ENCODE measurements around the gene SIGLEC10.
A peak's percentile ranks its signal among the peaks of the same experiment; 100 is the strongest.

Gene SIGLEC10

GRCh38 chr19:51365965-51366388, 51.5 kb downstream of the SIGLEC10 start, which contains the start of gene ETFB:
ETFB (minus strand) TSS chr19:51366388; CDS start chr19:51366326, 62 bp downstream.
- DNase-seq (ENCODE audit: low spot score): no peak

GRCh38 chr19:51365211-51365964, 52.1 kb downstream of the SIGLEC10 start:
- peak; percentile 30 for DNase-seq (ENCODE audit: low spot score)

- DNase-seq (ENCODE audit: low spot score): no peak
Observed at GRCh38 chr19:51364200-51365106, 53.0 kb downstream of the SIGLEC10 start.

- no peak for DNase-seq (ENCODE audit: low spot score)
Observed at GRCh38 chr19:51361239-51361638, 56.2 kb downstream of the SIGLEC10 start.
